Measurements from ENCODE around the gene FBXO2. TPM values are rescaled to one million over a fixed set of nuclear protein-coding genes. Genes with fewer than 3 reads are reported as not detected.

Gene FBXO2
- polyA plus RNA-seq, 1 donor (not counting 4 experiments of a cell fraction or from before 2014, with no cell fraction given) = 42.2 TPM

DNA sequence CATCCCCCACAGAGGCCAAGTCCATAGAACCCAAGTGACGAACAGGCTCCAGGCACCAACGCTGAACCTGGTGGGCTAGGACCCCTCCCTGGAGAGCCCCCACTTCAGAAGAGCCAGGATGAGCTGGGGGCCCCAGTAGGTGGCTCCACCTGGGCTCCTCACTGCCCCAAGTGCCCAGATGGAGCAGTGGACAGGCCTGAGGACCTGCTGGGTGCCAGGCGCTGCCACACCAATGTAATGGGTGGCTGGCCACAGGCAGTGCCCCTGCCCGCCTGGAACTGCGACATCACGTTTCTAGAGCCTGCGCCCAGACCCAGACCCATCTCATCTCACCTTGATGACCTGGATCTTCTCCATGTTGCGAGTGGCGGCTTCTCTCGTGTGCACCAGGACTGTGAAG lies 21.1 kb upstream of the FBXO2 start:
- no peaks in the 10 kb centered on the region for H4K20me1 ChIP-seq (ENCODE audit: control insufficient read depth, extremely low read depth, insufficient read depth, low read length)
- no peaks in the 10 kb centered on the region for H3K9me1 ChIP-seq (ENCODE audit: control insufficient read depth, extremely low read depth, insufficient read depth, low read length)
- no peaks in the 10 kb centered on the region for H3K79me2 ChIP-seq (ENCODE audit: control insufficient read depth, insufficient read depth, low read length)
- H3K4me2 ChIP-seq (ENCODE audit: control insufficient read depth, extremely low read depth, insufficient read depth, low read depth, low read length) = no peak overlapping the region
- H3K9me3 ChIP-seq (ENCODE audit: control insufficient read depth, low read depth, low read length) = no peaks in the 10 kb centered on the region
- no peaks in the 10 kb centered on the region for H3K27me3 ChIP-seq (ENCODE audit: control insufficient read depth, extremely low read depth, insufficient read depth, low read length)
- no peak overlapping the region for H3K9ac ChIP-seq (ENCODE audit: control insufficient read depth, extremely low read depth, insufficient read depth, low read length)
- H3K36me3 ChIP-seq (ENCODE audit: control insufficient read depth in 2 of 2, extremely low read depth in 1 of 2, insufficient read depth in 2 of 2, low read length in 2 of 2) = peaks cover 13 to 15% of the 10 kb centered on the region in 2 experiments
- FAIRE-seq (no peak), DNase-seq (ENCODE audit: low read depth, low spot score) (no peak)
- TF ChIP-seq EZH2 (IDR thresholded peaks at IDR 0.05; ENCODE audit: low read length) (no peak), CTCF (optimal IDR thresholded peaks at IDR 0.05 in 1 of 3, IDR thresholded peaks at IDR 0.05 in 1 of 3, conservative IDR thresholded peaks at IDR 0.05 in 1 of 3; ENCODE audit: extremely low read depth in 1 of 3, insufficient read depth in 2 of 3, low read length in 3 of 3) (no peak)
- no peak overlapping the region for H2AFZ ChIP-seq (ENCODE audit: control insufficient read depth, low read length)
- no peak overlapping the region for H3K27ac ChIP-seq (ENCODE audit: control insufficient read depth, insufficient read depth, low read length)
- dilution Hi-C loops (cut with MboI; ENCODE audit: extremely low pct_ligation_motif_present, low sequenced_read_pairs) = no loop called here
- H3K4me1 ChIP-seq (ENCODE audit: control insufficient read depth, extremely low read depth, insufficient read depth, low read length) = no peaks in the 10 kb centered on the region
- no peak overlapping the region for H3K4me3 ChIP-seq (ENCODE audit: control insufficient read depth in 2 of 3, extremely low read depth in 1 of 3, insufficient read depth in 2 of 3, low read depth in 1 of 3, low read length in 3 of 3)

- no peak overlapping the region for H2AFZ ChIP-seq (ENCODE audit: control insufficient read depth, low read length)
- H3K9me3 ChIP-seq (ENCODE audit: control insufficient read depth, low read depth, low read length) = no peaks in the 10 kb centered on the region
- no peak overlapping the region for H3K4me3 ChIP-seq (ENCODE audit: control insufficient read depth in 2 of 3, extremely low read depth in 1 of 3, insufficient read depth in 2 of 3, low read depth in 1 of 3, low read length in 3 of 3)
- H3K27me3 ChIP-seq (ENCODE audit: control insufficient read depth, extremely low read depth, insufficient read depth, low read length) = no peaks in the 10 kb centered on the region
- H3K79me2 ChIP-seq (ENCODE audit: control insufficient read depth, insufficient read depth, low read length) = no peaks in the 10 kb centered on the region
- H3K36me3 ChIP-seq (ENCODE audit: control insufficient read depth in 2 of 2, extremely low read depth in 1 of 2, insufficient read depth in 2 of 2, low read length in 2 of 2) = peaks cover 13 to 15% of the 10 kb centered on the region in 2 experiments
- FAIRE-seq (no peak), DNase-seq (ENCODE audit: low read depth, low spot score) (no peak)
- H3K27ac ChIP-seq (ENCODE audit: control insufficient read depth, insufficient read depth, low read length) = no peak overlapping the region
- no peaks in the 10 kb centered on the region for H3K4me1 ChIP-seq (ENCODE audit: control insufficient read depth, extremely low read depth, insufficient read depth, low read length)
- TF ChIP-seq EZH2 (IDR thresholded peaks at IDR 0.05; ENCODE audit: low read length) = no peak
- no peak for TF ChIP-seq CTCF (optimal IDR thresholded peaks at IDR 0.05 in 1 of 3, IDR thresholded peaks at IDR 0.05 in 1 of 3, conservative IDR thresholded peaks at IDR 0.05 in 1 of 3; ENCODE audit: extremely low read depth in 1 of 3, insufficient read depth in 2 of 3, low read length in 3 of 3)
- H3K4me2 ChIP-seq (ENCODE audit: control insufficient read depth, extremely low read depth, insufficient read depth, low read depth, low read length) = no peak overlapping the region
- dilution Hi-C loops (cut with MboI; ENCODE audit: extremely low pct_ligation_motif_present, low sequenced_read_pairs) = no loop called here
- no peak overlapping the region for H3K9ac ChIP-seq (ENCODE audit: control insufficient read depth, extremely low read depth, insufficient read depth, low read length)
- H4K20me1 ChIP-seq (ENCODE audit: control insufficient read depth, extremely low read depth, insufficient read depth, low read length) = no peaks in the 10 kb centered on the region
- no peaks in the 10 kb centered on the region for H3K9me1 ChIP-seq (ENCODE audit: control insufficient read depth, extremely low read depth, insufficient read depth, low read length)
Measured at GRCh38 chr1:11674488-11674887, 20.3 kb upstream of the FBXO2 start.

Data from keratinocyte (primary cell).